ENCODE data around the gene WNT16.
"Not testable (repeated sequence)": the region's sequence is repeated elsewhere in the genome, so short reads cannot be mapped to it uniquely, and the experiment has no call there.

WNT16 gene

DNA sequence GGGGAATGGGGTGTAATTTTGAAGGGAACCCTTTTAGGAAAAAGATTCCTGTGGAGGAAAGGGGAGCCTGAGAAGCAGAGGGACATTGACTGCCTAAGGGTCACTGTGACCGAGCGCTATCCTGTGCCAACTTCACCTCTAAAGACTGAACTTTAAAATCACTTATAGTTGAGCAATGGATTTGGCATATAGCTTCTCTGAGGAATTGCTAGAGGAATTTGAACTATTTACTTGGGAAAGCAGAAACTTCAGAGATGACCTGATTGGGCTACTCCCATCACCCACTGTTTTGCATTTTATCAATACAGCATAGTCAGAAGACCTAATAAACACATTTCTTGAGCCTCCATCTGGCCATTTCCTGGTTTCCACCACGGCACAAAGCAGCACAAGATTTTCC lies 23.7 kb upstream of the WNT16 start:
- Histone ChIP-seq H3K36me3 (ENCODE audit: control insufficient read depth, insufficient read depth, low read length) (no peaks in the 10 kb centered on the region), H3K9me3 (ENCODE audit: control insufficient read depth, low read length) (no peaks in the 10 kb centered on the region), H3K4me3 (ENCODE audit: insufficient read depth, low read depth, low read length, poor library complexity, severe bottlenecking) (no peak overlapping the region), H3K27ac (ENCODE audit: insufficient read depth, low read length, poor library complexity, severe bottlenecking) (no peak overlapping the region), H3K27me3 (replicated peaks; ENCODE audit: control insufficient read depth, insufficient read depth, low read length, poor library complexity, severe bottlenecking) (no peaks in the 10 kb centered on the region), H3K4me1 (ENCODE audit: control insufficient read depth, insufficient read depth, low read length, poor library complexity, severe bottlenecking) (no peaks in the 10 kb centered on the region)
- DNase-seq: no peak

DNA sequence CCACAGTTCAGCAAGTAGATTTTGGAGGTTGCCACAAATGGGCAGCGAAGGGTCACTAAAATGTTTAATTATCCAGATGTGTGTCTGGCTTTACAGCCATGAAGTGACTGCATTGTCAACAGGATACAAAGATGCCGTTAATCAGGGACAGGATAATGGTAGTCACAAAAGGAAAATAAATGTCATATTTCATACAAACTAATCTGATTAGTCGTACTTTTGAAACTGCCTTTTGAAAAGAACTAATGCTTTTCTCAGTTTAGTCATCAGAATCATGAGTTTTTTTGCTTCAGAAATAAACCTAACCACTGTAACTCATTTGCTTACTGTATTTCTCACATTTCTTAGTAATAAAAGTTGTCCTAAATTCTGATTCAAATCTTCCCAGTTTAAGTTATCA lies 22.2 kb upstream of the WNT16 start:
- Histone ChIP-seq H3K27me3 (replicated peaks; ENCODE audit: control insufficient read depth, insufficient read depth, low read length, poor library complexity, severe bottlenecking) (no peaks in the 10 kb centered on the region), H3K4me1 (ENCODE audit: control insufficient read depth, insufficient read depth, low read length, poor library complexity, severe bottlenecking) (no peaks in the 10 kb centered on the region), H3K27ac (ENCODE audit: insufficient read depth, low read length, poor library complexity, severe bottlenecking) (no peak overlapping the region), H3K4me3 (ENCODE audit: insufficient read depth, low read depth, low read length, poor library complexity, severe bottlenecking) (no peak overlapping the region), H3K9me3 (ENCODE audit: control insufficient read depth, low read length) (no peaks in the 10 kb centered on the region), H3K36me3 (ENCODE audit: control insufficient read depth, insufficient read depth, low read length) (no peaks in the 10 kb centered on the region)
- DNase-seq: no peak

DNA sequence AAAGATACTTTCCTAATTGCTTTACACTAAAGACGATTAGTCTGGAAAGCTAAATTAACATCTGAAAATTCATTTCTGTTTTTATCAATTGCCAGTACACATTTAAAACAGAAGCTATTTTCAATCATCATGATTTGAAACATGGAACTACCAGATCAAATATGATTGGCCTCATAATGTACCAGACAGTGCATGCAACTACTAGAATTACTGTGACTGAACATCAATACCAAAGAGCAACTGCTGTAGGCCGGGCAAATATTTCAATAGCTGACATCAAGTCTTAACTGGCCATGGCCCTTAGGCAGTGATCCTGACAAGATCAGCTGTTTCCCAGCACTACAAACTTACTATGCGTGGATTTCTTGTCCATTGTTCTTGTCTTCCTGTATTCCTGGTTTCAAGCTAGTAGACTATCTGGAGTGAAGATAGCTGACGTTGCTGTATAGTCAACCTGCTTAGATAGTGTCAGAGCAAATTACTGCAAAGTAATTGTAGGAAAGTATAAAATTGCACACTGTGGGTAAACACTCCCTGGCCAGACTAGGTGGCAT lies 21.7 kb upstream of the WNT16 start:
- DNase-seq: no peak
- no peaks in the 10 kb centered on the region for H3K36me3 ChIP-seq (ENCODE audit: control insufficient read depth, insufficient read depth, low read length)
- no peaks in the 10 kb centered on the region for H3K9me3 ChIP-seq (ENCODE audit: control insufficient read depth, low read length)
- no peaks in the 10 kb centered on the region for H3K4me1 ChIP-seq (ENCODE audit: control insufficient read depth, insufficient read depth, low read length, poor library complexity, severe bottlenecking)
- H3K27me3 ChIP-seq (replicated peaks; ENCODE audit: control insufficient read depth, insufficient read depth, low read length, poor library complexity, severe bottlenecking): no peaks in the 10 kb centered on the region
- no peak overlapping the region for H3K27ac ChIP-seq (ENCODE audit: insufficient read depth, low read length, poor library complexity, severe bottlenecking)
- no peak overlapping the region for H3K4me3 ChIP-seq (ENCODE audit: insufficient read depth, low read depth, low read length, poor library complexity, severe bottlenecking)

DNA sequence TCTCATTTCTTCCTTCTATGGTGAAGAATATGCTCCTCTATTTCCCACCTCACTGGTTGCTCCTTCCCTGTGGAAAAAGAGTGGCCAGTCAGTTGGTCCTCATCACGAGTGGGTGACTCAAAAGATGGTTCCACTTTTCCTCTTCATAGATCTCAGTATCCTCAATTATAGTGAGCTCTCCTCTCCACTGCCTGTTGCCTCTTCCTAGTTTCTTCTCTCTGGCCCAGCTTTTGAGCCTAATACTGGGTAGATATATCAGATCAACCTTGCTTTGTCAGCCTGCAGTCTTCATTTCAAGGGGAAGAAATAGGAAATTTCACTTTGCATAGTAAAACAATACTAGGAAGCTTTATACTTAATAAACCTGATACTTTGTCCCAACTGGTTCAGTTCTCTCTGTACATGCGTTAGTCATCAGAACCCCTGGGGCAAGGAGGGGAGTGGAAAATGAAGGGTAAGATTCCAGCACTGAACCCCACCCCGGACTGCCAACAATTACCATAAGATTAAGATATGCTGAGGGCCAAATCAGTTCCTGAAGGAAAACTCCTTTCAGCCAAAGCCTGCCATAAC lies 15.5 kb upstream of the WNT16 start:
- H3K27ac ChIP-seq (ENCODE audit: insufficient read depth, low read length, poor library complexity, severe bottlenecking): no peak overlapping the region

GRCh38 chr7:121313793-121314676 lies 14.8 kb upstream of the WNT16 start:
- no peak overlapping the region for H3K4me3 ChIP-seq (ENCODE audit: insufficient read depth, low read depth, low read length, poor library complexity, severe bottlenecking)
- no peaks in the 10 kb centered on the region for H3K27me3 ChIP-seq (replicated peaks; ENCODE audit: control insufficient read depth, insufficient read depth, low read length, poor library complexity, severe bottlenecking)
- no peaks in the 10 kb centered on the region for H3K9me3 ChIP-seq (ENCODE audit: control insufficient read depth, low read length)
- H3K36me3 ChIP-seq (ENCODE audit: control insufficient read depth, insufficient read depth, low read length): no peaks in the 10 kb centered on the region
- H3K4me1 ChIP-seq (ENCODE audit: control insufficient read depth, insufficient read depth, low read length, poor library complexity, severe bottlenecking): no peaks in the 10 kb centered on the region
- H3K27ac ChIP-seq (ENCODE audit: insufficient read depth, low read length, poor library complexity, severe bottlenecking): no peak overlapping the region
- no peak for DNase-seq

More for the DNA sequence above, 15.5 kb upstream of the WNT16 start:
- no peak for DNase-seq
- H3K4me3 ChIP-seq (ENCODE audit: insufficient read depth, low read depth, low read length, poor library complexity, severe bottlenecking): no peak overlapping the region
- H3K27me3 ChIP-seq (replicated peaks; ENCODE audit: control insufficient read depth, insufficient read depth, low read length, poor library complexity, severe bottlenecking): no peaks in the 10 kb centered on the region
- H3K9me3 ChIP-seq (ENCODE audit: control insufficient read depth, low read length): no peaks in the 10 kb centered on the region
- no peaks in the 10 kb centered on the region for H3K4me1 ChIP-seq (ENCODE audit: control insufficient read depth, insufficient read depth, low read length, poor library complexity, severe bottlenecking)
- H3K36me3 ChIP-seq (ENCODE audit: control insufficient read depth, insufficient read depth, low read length): no peaks in the 10 kb centered on the region

GRCh38 chr7:121315170-121315569 lies 13.6 kb upstream of the WNT16 start:
- not testable (repeated sequence) for H3K27me3 ChIP-seq (replicated peaks; ENCODE audit: control insufficient read depth, insufficient read depth, low read length, poor library complexity, severe bottlenecking); H3K4me1 ChIP-seq (ENCODE audit: control insufficient read depth, insufficient read depth, low read length, poor library complexity, severe bottlenecking); DNase-seq; H3K36me3 ChIP-seq (ENCODE audit: control insufficient read depth, insufficient read depth, low read length); H3K27ac ChIP-seq (ENCODE audit: insufficient read depth, low read length, poor library complexity, severe bottlenecking); H3K4me3 ChIP-seq (ENCODE audit: insufficient read depth, low read depth, low read length, poor library complexity, severe bottlenecking); H3K9me3 ChIP-seq (ENCODE audit: control insufficient read depth, low read length)

DNA sequence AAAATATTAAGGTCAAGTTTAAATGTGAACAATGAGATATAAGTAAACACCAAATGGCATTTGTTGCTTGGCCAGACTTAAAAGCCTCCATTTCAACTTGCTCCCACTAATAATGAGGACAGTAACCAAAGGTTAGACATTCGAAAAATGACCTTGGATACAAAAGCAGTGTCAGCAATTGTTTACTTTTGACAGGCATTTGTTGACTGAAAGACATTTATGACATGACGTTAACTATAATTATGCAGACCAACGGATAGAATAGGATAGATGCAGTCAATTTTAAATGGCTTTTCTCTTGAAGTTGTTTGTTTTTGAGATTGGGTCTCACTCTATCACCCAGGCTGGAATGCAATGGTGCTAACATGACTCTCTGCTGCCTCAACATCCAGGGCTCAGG lies 6.3 kb upstream of the WNT16 start:
- no peaks in the 10 kb centered on the region for H3K36me3 ChIP-seq (ENCODE audit: control insufficient read depth, insufficient read depth, low read length)
- peaks cover 3% of the 10 kb centered on the region for H3K27me3 ChIP-seq (replicated peaks; ENCODE audit: control insufficient read depth, insufficient read depth, low read length, poor library complexity, severe bottlenecking)
- H3K4me1 ChIP-seq (ENCODE audit: control insufficient read depth, insufficient read depth, low read length, poor library complexity, severe bottlenecking): no peaks in the 10 kb centered on the region
- H3K4me3 ChIP-seq (ENCODE audit: insufficient read depth, low read depth, low read length, poor library complexity, severe bottlenecking): no peak overlapping the region
- no peak overlapping the region for H3K27ac ChIP-seq (ENCODE audit: insufficient read depth, low read length, poor library complexity, severe bottlenecking)
- H3K9me3 ChIP-seq (ENCODE audit: control insufficient read depth, low read length): no peaks in the 10 kb centered on the region
- no peak for DNase-seq

DNA sequence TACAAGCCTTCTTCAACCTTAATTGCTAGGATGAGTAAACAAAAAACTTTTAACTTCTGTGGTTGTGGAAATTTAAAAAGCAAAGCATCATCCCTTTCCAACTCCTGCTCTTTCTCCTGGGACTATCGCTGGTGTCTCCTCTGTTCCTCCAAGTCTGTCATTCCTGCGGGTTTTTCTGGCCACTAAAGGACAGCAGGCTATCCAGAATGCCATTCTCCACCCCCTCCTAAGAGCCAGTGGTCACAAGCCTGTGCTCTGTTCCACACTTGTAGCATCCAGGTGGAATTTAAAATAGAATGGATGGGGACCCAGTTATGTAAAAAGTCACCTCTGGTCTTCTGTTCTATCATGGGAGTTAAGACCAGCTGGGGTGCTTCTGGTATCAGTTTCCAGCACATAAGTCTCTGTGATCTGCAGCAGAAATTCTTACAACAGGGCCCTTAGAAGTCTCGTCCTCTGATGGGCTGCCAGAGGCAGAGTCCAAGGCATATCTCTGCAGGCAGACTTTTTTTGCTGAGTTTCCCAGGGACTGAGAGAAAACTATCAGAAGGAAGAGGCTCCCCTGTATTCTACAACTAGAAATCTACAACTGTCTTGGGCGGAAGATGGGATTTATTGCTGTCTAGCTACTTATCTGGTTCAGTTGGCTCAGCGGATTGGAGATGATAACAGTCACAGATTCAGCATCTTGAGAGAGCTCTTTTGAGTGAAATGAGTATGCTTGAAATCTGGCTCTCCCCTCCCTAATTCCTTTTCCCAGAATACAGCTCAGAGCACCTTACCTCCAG lies 5.1 kb upstream of the WNT16 start:
- Histone ChIP-seq H3K4me1 (ENCODE audit: control insufficient read depth, insufficient read depth, low read length, poor library complexity, severe bottlenecking) (no peaks in the 10 kb centered on the region), H3K4me3 (ENCODE audit: insufficient read depth, low read depth, low read length, poor library complexity, severe bottlenecking) (no peak overlapping the region), H3K27me3 (replicated peaks; ENCODE audit: control insufficient read depth, insufficient read depth, low read length, poor library complexity, severe bottlenecking) (peaks cover 8% of the 10 kb centered on the region), H3K27ac (ENCODE audit: insufficient read depth, low read length, poor library complexity, severe bottlenecking) (no peak overlapping the region), H3K9me3 (ENCODE audit: control insufficient read depth, low read length) (no peaks in the 10 kb centered on the region), H3K36me3 (ENCODE audit: control insufficient read depth, insufficient read depth, low read length) (no peaks in the 10 kb centered on the region)
- DNase-seq: no peak

- no peak for DNase-seq
- H3K27ac ChIP-seq (ENCODE audit: insufficient read depth, low read length, poor library complexity, severe bottlenecking): no peak overlapping the region
- H3K27me3 ChIP-seq (replicated peaks; ENCODE audit: control insufficient read depth, insufficient read depth, low read length, poor library complexity, severe bottlenecking): peaks cover 8% of the 10 kb centered on the region
- no peaks in the 10 kb centered on the region for H3K36me3 ChIP-seq (ENCODE audit: control insufficient read depth, insufficient read depth, low read length)
- H3K4me1 ChIP-seq (ENCODE audit: control insufficient read depth, insufficient read depth, low read length, poor library complexity, severe bottlenecking): peaks cover 13% of the 10 kb centered on the region
- no peak overlapping the region for H3K4me3 ChIP-seq (ENCODE audit: insufficient read depth, low read depth, low read length, poor library complexity, severe bottlenecking)
- H3K9me3 ChIP-seq (ENCODE audit: control insufficient read depth, low read length): no peaks in the 10 kb centered on the region
Observed at GRCh38 chr7:121327671-121328070, 1.1 kb upstream of the WNT16 start.

Measured in effector memory CD4-positive, alpha-beta T cell (primary cell).